CD4-positive, alpha-beta T cell treated with Interleukin-21 for 1 hour (primary cell): Measurements from ENCODE around the gene CTXN3.

ENCODE experiments used
- DNase-seq: peaks from one replicate; pipeline ENCODE4 v3.0.0-alpha.2; 2020

CTXN3 gene

GRCh38 chr5:127700237-127700766 lies 51.4 kb downstream of the CTXN3 start:
- no peak for DNase-seq

DNA sequence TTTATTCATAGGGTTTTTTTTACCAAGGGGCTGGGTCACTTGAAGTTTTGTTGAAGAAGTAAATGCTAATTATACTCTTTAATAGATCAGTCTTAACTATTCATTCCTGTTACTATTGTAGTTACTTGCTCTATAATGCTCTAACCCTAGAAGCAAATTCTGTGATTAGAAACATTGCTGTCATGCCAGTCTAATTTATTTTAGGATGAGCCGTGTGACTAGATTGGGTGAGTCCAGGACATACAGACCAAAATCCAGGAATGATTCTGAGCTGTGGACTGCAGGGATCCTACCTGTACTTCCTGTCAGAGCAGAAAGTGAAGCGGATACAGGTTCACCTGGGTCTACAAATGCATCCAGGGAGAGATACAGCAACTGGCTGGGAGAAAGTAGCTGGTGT lies 53.6 kb downstream of the CTXN3 start:
- DNase-seq: no peak

- no peak for DNase-seq
Observed at GRCh38 chr5:127702926-127703561, 54.2 kb downstream of the CTXN3 start, which contains the start of gene CCDC192. Gene CCDC192 (plus strand): TSS chr5:127703391. CDS start chr5:127703446, 55 bp downstream.

- DNase-seq: no peak
Observed at GRCh38 chr5:127705120-127705892, 56.4 kb downstream of the CTXN3 start.

GRCh38 chr5:127706691-127707090 lies 57.8 kb downstream of the CTXN3 start:
- no peak for DNase-seq

GRCh38 chr5:127707209-127707608 lies 58.3 kb downstream of the CTXN3 start:
- DNase-seq: no peak
